T follicular helper cell (primary cell): ENCODE data around the gene FAF1.

ENCODE experiments used
- DNase-seq: peaks from one replicate; pipeline ENCODE4 v3.0.0-alpha.2; 2020; ENCODE audit warnings: low read depth

FAF1 gene

GRCh38 chr1:50978144-50978851, 18.2 kb upstream of the FAF1 start:
- DNase-seq, result no peak

- no peak for DNase-seq
Observed at GRCh38 chr1:50977575-50978143, 17.6 kb upstream of the FAF1 start.

GRCh38 chr1:50976890-50977574, 17.0 kb upstream of the FAF1 start:
- no peak for DNase-seq

GRCh38 chr1:50976111-50976889, 16.2 kb upstream of the FAF1 start:
- DNase-seq, result no peak

- DNase-seq, result no peak
Observed at GRCh38 chr1:50975436-50975835, 15.4 kb upstream of the FAF1 start.

- no peak for DNase-seq
Observed at GRCh38 chr1:50974618-50974935, 14.5 kb upstream of the FAF1 start.

GRCh38 chr1:50973875-50974617, 14.0 kb upstream of the FAF1 start:
- no peak for DNase-seq

- no peak for DNase-seq
Observed at GRCh38 chr1:50973255-50973654, 13.2 kb upstream of the FAF1 start.

- DNase-seq, result no peak
Observed at GRCh38 chr1:50972766-50973165, 12.7 kb upstream of the FAF1 start.

- DNase-seq, result no peak
Observed at GRCh38 chr1:50971748-50972305, 11.8 kb upstream of the FAF1 start.

- no peak for DNase-seq
Observed at GRCh38 chr1:50970931-50971582, 11.0 kb upstream of the FAF1 start.

- no peak for DNase-seq
Observed at GRCh38 chr1:50970509-50970887, 10.4 kb upstream of the FAF1 start.

GRCh38 chr1:50969611-50970508, 9.8 kb upstream of the FAF1 start, which contains the start of gene CDKN2C:
Gene CDKN2C (plus strand): TSS chr1:50970245. CDS start chr1:50970369, 124 bp downstream.
- peak; percentile 48 for DNase-seq

- DNase-seq, result no peak
Observed at GRCh38 chr1:50968821-50969610, 8.9 kb upstream of the FAF1 start.

GRCh38 chr1:50968158-50968820, 8.2 kb upstream of the FAF1 start:
- DNase-seq, result peak; percentile 76

- DNase-seq, result no peak
Observed at GRCh38 chr1:50967416-50968157, 7.5 kb upstream of the FAF1 start.

- DNase-seq, result no peak
Observed at GRCh38 chr1:50966991-50967390, 6.9 kb upstream of the FAF1 start.

- DNase-seq, result no peak
Observed at GRCh38 chr1:50964863-50965262, 4.8 kb upstream of the FAF1 start.
